D721Med (cell line): ENCODE results near the gene C1orf174.

ENCODE experiments used
- DNase-seq: peaks from one replicate; pipeline ENCODE4 v3.0.0; 2011; ENCODE audit warnings: low spot score; ENCODE audit not compliant: insufficient read length
- FAIRE-seq: peaks from 2 replicates; lab custom pipeline; 2011; peaks lifted over from hg19 to GRCh38; lab: Jason Lieb, UNC
- TF ChIP-seq, protein P1 (sequence below): IDR thresholded peaks from 2 replicates; pipeline ENCODE4 v1.5.1; 2012; ENCODE audit warnings: mild to moderate bottlenecking, control low read depth; ENCODE audit not compliant: insufficient read depth; ENCODE audit errors: missing control alignments

Gene C1orf174

DNA sequence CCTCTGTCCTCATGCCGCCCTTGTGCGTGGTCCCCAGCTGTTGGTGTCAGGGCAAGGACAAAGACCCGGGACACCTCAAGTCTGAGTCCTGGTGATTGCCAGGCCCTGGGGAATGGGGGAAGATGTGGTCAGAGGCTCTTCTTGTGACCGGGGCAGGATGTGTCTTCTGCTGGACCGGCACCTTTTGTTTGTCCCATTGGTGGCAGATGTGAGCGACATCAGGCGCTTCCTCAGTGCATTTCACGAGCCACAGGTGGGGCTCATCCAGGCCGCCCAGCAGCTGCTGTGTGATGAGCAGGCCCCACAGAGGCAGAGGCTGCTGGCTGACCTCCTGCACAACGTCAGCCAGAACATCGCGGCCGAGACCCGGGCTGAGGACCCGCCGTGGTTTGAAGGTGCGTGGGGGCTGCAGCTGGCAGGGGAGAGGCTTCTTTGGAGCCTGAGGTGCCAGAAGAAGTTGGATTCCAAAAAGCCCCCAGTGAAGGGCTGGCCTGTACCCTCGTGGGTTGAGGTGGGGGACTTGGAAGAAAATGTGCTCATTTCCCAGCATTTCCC lies 34.4 kb downstream of the C1orf174 start:
- DNase-seq, result no peak
- FAIRE-seq, result no peak
- TF ChIP-seq, protein P1, sequence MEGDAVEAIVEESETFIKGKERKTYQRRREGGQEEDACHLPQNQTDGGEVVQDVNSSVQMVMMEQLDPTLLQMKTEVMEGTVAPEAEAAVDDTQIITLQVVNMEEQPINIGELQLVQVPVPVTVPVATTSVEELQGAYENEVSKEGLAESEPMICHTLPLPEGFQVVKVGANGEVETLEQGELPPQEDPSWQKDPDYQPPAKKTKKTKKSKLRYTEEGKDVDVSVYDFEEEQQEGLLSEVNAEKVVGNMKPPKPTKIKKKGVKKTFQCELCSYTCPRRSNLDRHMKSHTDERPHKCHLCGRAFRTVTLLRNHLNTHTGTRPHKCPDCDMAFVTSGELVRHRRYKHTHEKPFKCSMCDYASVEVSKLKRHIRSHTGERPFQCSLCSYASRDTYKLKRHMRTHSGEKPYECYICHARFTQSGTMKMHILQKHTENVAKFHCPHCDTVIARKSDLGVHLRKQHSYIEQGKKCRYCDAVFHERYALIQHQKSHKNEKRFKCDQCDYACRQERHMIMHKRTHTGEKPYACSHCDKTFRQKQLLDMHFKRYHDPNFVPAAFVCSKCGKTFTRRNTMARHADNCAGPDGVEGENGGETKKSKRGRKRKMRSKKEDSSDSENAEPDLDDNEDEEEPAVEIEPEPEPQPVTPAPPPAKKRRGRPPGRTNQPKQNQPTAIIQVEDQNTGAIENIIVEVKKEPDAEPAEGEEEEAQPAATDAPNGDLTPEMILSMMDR, result no peak

DNA sequence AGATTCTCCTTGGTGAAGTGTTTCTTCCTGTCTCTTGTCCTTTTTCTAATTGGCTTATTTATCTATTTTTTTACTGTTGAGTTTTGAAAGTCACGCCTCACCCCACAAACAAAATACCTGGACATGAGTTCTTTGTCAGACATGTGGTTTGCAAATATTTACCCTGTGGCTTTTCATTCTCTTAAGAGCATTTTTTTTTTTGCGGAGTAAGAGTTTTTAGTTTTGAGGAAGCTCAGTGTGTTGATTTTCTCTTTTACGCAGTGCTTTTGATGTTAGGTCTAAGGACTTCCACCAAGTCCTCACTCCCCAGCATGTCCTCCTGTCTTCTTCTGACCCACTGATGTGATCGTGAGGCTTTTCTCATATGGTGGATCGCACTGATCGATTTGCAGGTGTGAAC lies 35.2 kb downstream of the C1orf174 start:
- FAIRE-seq (no peak), DNase-seq (no peak)
- TF ChIP-seq, protein P1, result no peak

DNA sequence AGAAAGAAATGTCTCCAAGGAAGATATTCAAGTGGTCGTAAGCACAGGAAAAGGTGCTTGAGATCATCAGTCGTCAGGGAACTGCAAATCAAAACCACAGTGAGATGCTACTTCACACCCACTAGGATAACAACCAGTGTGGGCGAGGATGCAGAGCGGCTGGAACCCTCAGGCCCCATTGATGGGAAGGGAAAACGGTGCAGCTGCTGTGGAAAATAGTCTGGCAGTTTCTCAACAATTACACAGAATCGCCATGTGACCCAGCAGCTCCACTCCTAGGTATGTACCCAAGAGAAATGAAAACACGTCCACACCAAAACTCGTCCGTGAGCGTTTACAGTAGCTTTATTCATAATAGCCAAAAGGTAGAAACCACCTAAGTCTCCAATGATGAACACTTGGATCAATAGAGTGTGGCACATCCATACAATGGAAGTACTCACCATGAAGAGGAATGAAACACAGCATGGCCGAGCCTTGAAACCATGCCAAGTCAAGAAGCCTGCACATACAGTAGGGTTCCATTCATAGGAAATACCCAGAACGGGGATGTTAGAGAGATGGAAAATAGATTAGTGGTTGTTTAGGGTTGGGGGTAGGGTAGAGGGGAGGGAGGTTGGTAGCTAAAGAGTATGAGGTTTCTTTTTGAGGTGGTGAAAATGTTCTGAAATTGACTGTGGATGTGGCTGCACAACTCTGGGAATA lies 36.7 kb downstream of the C1orf174 start:
- DNase-seq (no peak), FAIRE-seq (no peak)
- TF ChIP-seq, protein P1, result no peak

- FAIRE-seq, result no peak
- TF ChIP-seq, protein P1, result no peak
Observed at GRCh38 chr1:3858231-3858981, 41.7 kb downstream of the C1orf174 start.

GRCh38 chr1:3857791-3858129 lies 42.3 kb downstream of the C1orf174 start:
- no peak for FAIRE-seq
- TF ChIP-seq, protein P1, result no peak
- no peak for DNase-seq

More at GRCh38 chr1:3858231-3858981, 41.7 kb downstream of the C1orf174 start:
- DNase-seq, result no peak

- peak; percentile 86 for DNase-seq
- TF ChIP-seq, protein P1, result peak; percentile 11
- no peak for FAIRE-seq
Observed at GRCh38 chr1:3856923-3857790, 42.9 kb downstream of the C1orf174 start, which contains the start of the genes CEP104 and DFFB. Gene CEP104 (minus strand): TSS chr1:3857211. CDS start chr1:3852407, 4,804 bp downstream. Gene DFFB (plus strand): TSS chr1:3857476. CDS start chr1:3857604, 128 bp downstream.
